Mesenchymal stem cell (in vitro differentiated cells and primary cell): ENCODE data around the gene ALOXE3.
"Not testable (repeated sequence)": the region's sequence is repeated elsewhere in the genome, so short reads cannot be mapped to it uniquely, and the experiment has no call there.

Source experiments
- DNase-seq: peaks from one replicate; pipeline ENCODE4 v3.0.0-alpha.2; 2013
- H2AFZ ChIP-seq: one replicate; pipeline ENCODE4 v1.6.1; 2013; ENCODE audit warnings: low read depth, mild to moderate bottlenecking, control low read depth, inconsistent platforms, low read length, moderate library complexity
- H2AK5ac ChIP-seq: 2 replicates; pipeline ENCODE4 v1.6.1; 2013; ENCODE audit warnings: low read length, moderate library complexity, mild to moderate bottlenecking, inconsistent platforms; ENCODE audit not compliant: severe bottlenecking
- H2BK120ac ChIP-seq: one replicate; pipeline ENCODE4 v1.6.1; 2013; ENCODE audit warnings: low read depth, mild to moderate bottlenecking, inconsistent platforms, low read length, moderate library complexity
- H2BK12ac ChIP-seq, 2 experiments: one replicate each; pipeline ENCODE4 v1.6.1; 2013; ENCODE audit warnings: inconsistent platforms in 2 of 2, low read length in 2 of 2, mild to moderate bottlenecking in 2 of 2, moderate library complexity in 2 of 2, control low read depth in 1 of 2
- H2BK15ac ChIP-seq: one replicate; pipeline ENCODE4 v1.6.1; 2013; ENCODE audit warnings: mild to moderate bottlenecking, low read depth, inconsistent platforms; ENCODE audit not compliant: poor library complexity, severe bottlenecking
- H2BK5ac ChIP-seq: 2 replicates; pipeline ENCODE4 v1.6.1; 2013; ENCODE audit warnings: low read depth, mild to moderate bottlenecking, low read length, control low read depth, inconsistent platforms; ENCODE audit not compliant: poor library complexity, severe bottlenecking
- H3K14ac ChIP-seq, 2 experiments: one replicate each; pipeline ENCODE4 v1.6.1; 2013; ENCODE audit warnings: inconsistent platforms in 2 of 2, low read length in 2 of 2, control low read depth in 1 of 2, mild to moderate bottlenecking in 1 of 2, moderate library complexity in 1 of 2
- H3K18ac ChIP-seq, 2 experiments: one replicate each; pipeline ENCODE4 v1.6.1; 2013; ENCODE audit warnings: inconsistent platforms in 2 of 2, low read length in 2 of 2, control low read depth in 1 of 2, low read depth in 1 of 2, mild to moderate bottlenecking in 1 of 2
- H3K23ac ChIP-seq, 2 experiments: one replicate each; pipeline ENCODE4 v1.6.1; 2013; ENCODE audit warnings: inconsistent platforms in 2 of 2, low read length in 2 of 2, mild to moderate bottlenecking in 2 of 2, moderate library complexity in 2 of 2, control low read depth in 1 of 2
- H3K27ac ChIP-seq: 2 replicates; pipeline ENCODE4 v1.5.1; 2013; ENCODE audit warnings: mild to moderate bottlenecking, moderate library complexity, low read length, control low read depth, inconsistent platforms; ENCODE audit not compliant: poor library complexity, severe bottlenecking
- H3K27me3 ChIP-seq, 2 experiments: 2 replicates each; pipeline versions ENCODE4 v1.6.1 to v1.7.0; 2013; ENCODE audit warnings: low read length in 2 of 2, mild to moderate bottlenecking in 2 of 2, moderate library complexity in 2 of 2, control low read depth in 1 of 2, inconsistent platforms in 1 of 2; ENCODE audit not compliant: control insufficient read depth in 1 of 2, insufficient read depth in 1 of 2
- H3K36me3 ChIP-seq, 2 experiments: 2 replicates each; pipeline versions ENCODE4 v1.6.1 to v1.7.0; 2013; ENCODE audit warnings: low read length in 2 of 2, control low read depth in 1 of 2, inconsistent platforms in 1 of 2, low read depth in 1 of 2, mild to moderate bottlenecking in 1 of 2; ENCODE audit not compliant: insufficient read depth in 2 of 2, control insufficient read depth in 1 of 2
- H3K4ac ChIP-seq, 2 experiments: one replicate each; pipeline ENCODE4 v1.6.1; 2013; ENCODE audit warnings: inconsistent platforms in 2 of 2, low read length in 2 of 2, mild to moderate bottlenecking in 2 of 2, moderate library complexity in 2 of 2, control low read depth in 1 of 2, low read depth in 1 of 2
- H3K4me1 ChIP-seq: 2 replicates; pipeline ENCODE4 v1.6.1; 2013; ENCODE audit warnings: low read depth, low read length, control low read depth; ENCODE audit not compliant: control insufficient read depth, insufficient read depth
- H3K4me2 ChIP-seq: 2 replicates; pipeline ENCODE4 v1.6.1; 2013; ENCODE audit warnings: low read length, mild to moderate bottlenecking, inconsistent platforms; ENCODE audit not compliant: poor library complexity, severe bottlenecking
- H3K4me3 ChIP-seq, 2 experiments: 2 replicates each; pipeline versions ENCODE4 v1.5.1 to v1.7.0; 2013; ENCODE audit warnings: low read length in 2 of 2, mild to moderate bottlenecking in 2 of 2, control low read depth in 1 of 2, low read depth in 1 of 2; ENCODE audit not compliant: insufficient read depth in 1 of 2
- H3K79me1 ChIP-seq: replicated peaks from 2 replicates; pipeline ENCODE4 v1.6.1; 2013; ENCODE audit warnings: mild to moderate bottlenecking, control low read depth, low read length, inconsistent platforms; ENCODE audit not compliant: poor library complexity, severe bottlenecking
- H3K9ac ChIP-seq: 2 replicates; pipeline ENCODE4 v1.7.0; 2013; ENCODE audit warnings: mild to moderate bottlenecking, low read length, moderate library complexity
- H3K9me3 ChIP-seq: 2 replicates; pipeline ENCODE4 v1.7.0; 2013; ENCODE audit warnings: mild to moderate bottlenecking, low read length; ENCODE audit not compliant: control insufficient read depth
- H4K8ac ChIP-seq: one replicate; pipeline ENCODE4 v1.6.1; 2013; ENCODE audit warnings: inconsistent platforms, mild to moderate bottlenecking, low read length, moderate library complexity
- H4K91ac ChIP-seq: one replicate; pipeline ENCODE4 v1.6.1; 2013; ENCODE audit warnings: mild to moderate bottlenecking, low read length, inconsistent platforms
- WGBS: methylation state at CpG from one replicate; pipeline ENCODE4 v1.1.7; 2013; ENCODE audit warnings: mixed read lengths; 5-methylcytosine and 5-hydroxymethylcytosine counted together

ALOXE3 gene

GRCh38 chr17:8062807-8063483 is 55.4 kb downstream of the ALOXE3 start:
- Histone ChIP-seq H3K4me1 (no peaks in the 10 kb centered on the region), H3K9me3 (no peaks in the 10 kb centered on the region), H3K9ac (no peak overlapping the region), H3K27me3 (peaks cover 82 to 86% of the 10 kb centered on the region in 2 experiments), H2BK15ac (no peak overlapping the region), H4K8ac (no peak overlapping the region), H3K4ac (no peak overlapping the region), H3K18ac (no peak overlapping the region), H2AK5ac (no peak overlapping the region), H3K14ac (no peak overlapping the region), H4K91ac (no peak overlapping the region), H3K27ac (no peak overlapping the region), H3K36me3 (no peaks in the 10 kb centered on the region), H3K79me1 (no peaks in the 10 kb centered on the region), H2BK5ac (no peak overlapping the region), H3K23ac (no peak overlapping the region), H3K4me3 (peak overlapping the region in 1 of 2 experiments; percentile 62), H2AFZ (no peak overlapping the region), H3K4me2 (peak overlapping the region; percentile 33), H2BK120ac (no peak overlapping the region), H2BK12ac (no peak overlapping the region)
- WGBS = 5% methylated on average over 12 of the region's 15 CpGs
- DNase-seq = peak; percentile 18

DNA sequence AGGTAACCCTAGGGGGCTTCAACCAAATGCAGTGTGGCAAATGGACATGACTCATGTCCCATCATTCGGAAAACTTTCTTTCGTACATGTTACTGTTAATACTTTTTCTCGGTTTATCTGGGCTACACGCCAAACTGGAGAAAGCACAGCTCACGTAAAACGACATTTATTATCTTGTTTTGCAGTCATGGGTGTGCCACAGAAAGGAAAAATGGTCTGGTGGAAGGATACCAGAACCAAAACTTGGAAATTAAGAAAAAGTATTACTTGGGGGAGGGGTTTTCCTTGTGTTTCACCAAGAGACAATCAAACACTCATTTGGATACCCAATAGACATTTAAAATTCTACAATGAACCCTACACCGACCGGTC is 55.9 kb downstream of the ALOXE3 start:
- H3K9ac ChIP-seq = no peak overlapping the region
- H3K27me3 ChIP-seq = peaks cover 78 to 82% of the 10 kb centered on the region in 2 experiments
- 20% methylated on average over 5 of the region's 8 CpGs for WGBS
- DNase-seq = peak; percentile 29
- H2BK15ac ChIP-seq = no peak overlapping the region
- H2BK5ac ChIP-seq = no peak overlapping the region
- H3K14ac ChIP-seq = no peak overlapping the region
- H3K18ac ChIP-seq = no peak overlapping the region
- no peaks in the 10 kb centered on the region for H3K79me1 ChIP-seq
- peak overlapping the region in 1 of 2 experiments; percentile 62 for H3K4me3 ChIP-seq
- no peak overlapping the region for H4K91ac ChIP-seq
- H3K9me3 ChIP-seq = no peaks in the 10 kb centered on the region
- no peak overlapping the region for H2AK5ac ChIP-seq
- no peak overlapping the region for H3K23ac ChIP-seq
- H3K27ac ChIP-seq = no peak overlapping the region
- H4K8ac ChIP-seq = no peak overlapping the region
- H2BK12ac ChIP-seq = no peak overlapping the region
- H3K4me1 ChIP-seq = no peaks in the 10 kb centered on the region
- H2BK120ac ChIP-seq = no peak overlapping the region
- H3K4me2 ChIP-seq = peak overlapping the region; percentile 33
- no peak overlapping the region for H2AFZ ChIP-seq
- no peaks in the 10 kb centered on the region for H3K36me3 ChIP-seq
- H3K4ac ChIP-seq = no peak overlapping the region

DNA sequence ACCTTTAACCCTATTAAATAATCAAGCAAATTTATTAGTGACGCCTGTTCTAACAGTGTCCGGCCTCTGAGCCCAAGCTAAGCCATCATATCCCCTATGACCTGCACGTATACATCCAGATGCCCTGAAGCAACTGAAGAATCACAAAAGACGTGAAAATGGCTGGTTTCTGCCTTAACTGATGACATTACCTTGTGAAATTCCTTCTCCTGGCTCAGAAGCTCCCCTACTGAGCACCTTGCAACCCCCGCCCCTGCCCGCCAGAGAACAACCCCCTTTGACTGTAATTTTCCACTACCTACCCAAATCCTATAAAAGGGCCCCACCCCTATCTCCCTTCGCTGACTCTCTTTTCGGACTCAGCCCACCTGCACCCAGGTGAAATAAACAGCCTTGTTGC is 56.5 kb downstream of the ALOXE3 start:
- 13% methylated on average over 8 of the region's 8 CpGs for WGBS
- not testable (repeated sequence) for H3K4me2 ChIP-seq, H2BK5ac ChIP-seq, H2BK12ac ChIP-seq, H3K4ac ChIP-seq, H3K36me3 ChIP-seq, H2AK5ac ChIP-seq, H3K14ac ChIP-seq, DNase-seq, H4K8ac ChIP-seq, H3K79me1 ChIP-seq, H3K9ac ChIP-seq, H2BK120ac ChIP-seq, H2AFZ ChIP-seq, H2BK15ac ChIP-seq, H4K91ac ChIP-seq, H3K9me3 ChIP-seq, H3K18ac ChIP-seq, H3K4me3 ChIP-seq, H3K23ac ChIP-seq, H3K4me1 ChIP-seq, H3K27ac ChIP-seq
- peaks cover 77% of the 10 kb centered on the region in 2 experiments for H3K27me3 ChIP-seq

- Histone ChIP-seq H2AFZ (no peak overlapping the region), H2BK15ac (no peak overlapping the region), H3K27ac (no peak overlapping the region), H3K4me1 (peaks cover 6% of the 10 kb centered on the region), H3K27me3 (peaks cover 69 to 73% of the 10 kb centered on the region in 2 experiments), H3K9ac (no peak overlapping the region), H3K18ac (no peak overlapping the region), H4K8ac (no peak overlapping the region), H3K14ac (no peak overlapping the region), H3K79me1 (no peaks in the 10 kb centered on the region), H2AK5ac (no peak overlapping the region), H3K23ac (no peak overlapping the region), H2BK12ac (no peak overlapping the region), H3K36me3 (no peaks in the 10 kb centered on the region), H2BK5ac (no peak overlapping the region), H3K4me3 (no peak overlapping the region), H3K4me2 (no peak overlapping the region), H3K4ac (no peak overlapping the region), H3K9me3 (no peaks in the 10 kb centered on the region), H4K91ac (no peak overlapping the region), H2BK120ac (no peak overlapping the region)
- WGBS = 10% methylated on average over 8 of the region's 10 CpGs
- DNase-seq = peak; percentile 79
Measured at GRCh38 chr17:8060274-8060673, 58.0 kb downstream of the ALOXE3 start.
